Measurements from ENCODE around the gene ROR2. TPM values are rescaled to one million over a fixed set of nuclear protein-coding genes. Genes with fewer than 3 reads are reported as not detected.

The ROR2 gene
- total RNA-seq, 1 donor, result 3.0 TPM

DNA sequence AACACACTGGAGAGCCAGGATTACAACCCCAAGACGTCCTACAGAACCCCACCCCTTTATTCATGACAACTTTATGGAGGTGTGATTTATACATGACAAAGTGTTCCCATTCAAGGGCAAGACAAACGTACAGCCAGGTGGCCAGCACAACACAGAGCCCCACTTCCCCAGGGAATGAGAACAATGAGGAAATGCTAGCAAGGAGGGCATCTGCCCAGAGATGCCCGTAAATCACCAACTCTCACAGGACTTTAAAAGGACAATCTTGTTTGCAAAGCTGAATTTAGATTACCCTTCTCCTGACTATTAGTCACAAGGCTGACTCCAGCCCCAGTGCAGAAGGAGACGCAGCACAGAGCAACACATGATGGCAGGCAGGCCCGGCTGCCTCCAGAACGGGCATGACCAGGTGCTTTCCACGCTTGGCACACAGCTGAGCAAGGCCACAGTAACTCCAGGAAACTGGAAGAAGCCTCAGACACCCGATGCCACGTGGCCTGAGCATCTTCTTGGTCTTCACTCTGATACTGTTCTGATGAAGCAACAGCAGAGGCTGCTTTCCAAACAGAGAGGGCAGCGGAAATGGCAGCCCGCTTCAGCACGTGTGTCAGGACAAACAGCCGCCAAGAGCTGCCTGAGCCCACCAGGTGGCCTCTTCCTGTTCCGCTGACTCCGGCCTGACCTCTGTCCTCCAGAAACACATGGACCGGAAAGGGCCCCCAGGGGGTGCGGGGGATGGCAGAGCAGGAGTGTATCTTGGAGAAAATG is 51.4 kb downstream of the ROR2 start:
- no peak for TF ChIP-seq CTCF (IDR thresholded peaks at IDR 0.05; ENCODE audit: insufficient read depth, low read depth, low read length)
- peak; percentile 88 for DNase-seq (ENCODE audit: low read depth)
- no peak overlapping the region for H3K4me3 ChIP-seq (ENCODE audit: low read depth, low read length)

GRCh38 chr9:91897201-91897600 is 52.8 kb downstream of the ROR2 start:
- no peak overlapping the region for H3K4me3 ChIP-seq (ENCODE audit: low read depth, low read length)
- no peak for TF ChIP-seq CTCF (IDR thresholded peaks at IDR 0.05; ENCODE audit: insufficient read depth, low read depth, low read length)
- no peak for DNase-seq (ENCODE audit: low read depth)

DNA sequence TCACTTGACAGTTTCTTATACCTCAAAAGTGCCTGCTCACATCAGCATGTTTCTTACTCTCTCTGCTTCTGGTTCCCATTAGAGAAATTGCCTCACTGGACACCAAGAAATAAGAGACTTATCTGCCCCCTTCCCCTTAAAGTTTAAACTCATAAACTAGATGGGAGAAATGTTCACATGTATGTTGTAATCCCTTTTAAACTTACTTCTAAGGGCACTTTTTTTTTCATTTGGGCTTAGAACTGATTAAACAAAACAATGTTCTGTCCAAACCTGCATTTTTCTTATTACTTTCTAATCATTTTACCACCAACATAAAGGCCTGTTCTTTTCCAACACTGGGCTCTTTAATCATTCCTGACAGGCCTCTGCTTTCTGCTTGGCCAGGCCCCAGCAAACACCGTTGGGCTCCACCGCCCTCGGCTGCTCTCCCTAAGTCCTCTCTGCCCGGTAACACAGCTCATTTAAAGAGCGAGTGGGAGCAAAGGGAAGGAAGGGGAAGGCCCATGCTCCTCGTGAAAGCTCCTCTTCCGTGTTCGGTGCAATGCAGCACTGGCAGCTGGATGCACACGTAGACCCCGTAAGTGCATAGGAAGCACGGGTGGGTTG is 53.4 kb downstream of the ROR2 start:
- no peak overlapping the region for H3K4me3 ChIP-seq (ENCODE audit: low read depth, low read length)
- no peak for TF ChIP-seq CTCF (IDR thresholded peaks at IDR 0.05; ENCODE audit: insufficient read depth, low read depth, low read length)
- peak; percentile 94 for DNase-seq (ENCODE audit: low read depth)

DNA sequence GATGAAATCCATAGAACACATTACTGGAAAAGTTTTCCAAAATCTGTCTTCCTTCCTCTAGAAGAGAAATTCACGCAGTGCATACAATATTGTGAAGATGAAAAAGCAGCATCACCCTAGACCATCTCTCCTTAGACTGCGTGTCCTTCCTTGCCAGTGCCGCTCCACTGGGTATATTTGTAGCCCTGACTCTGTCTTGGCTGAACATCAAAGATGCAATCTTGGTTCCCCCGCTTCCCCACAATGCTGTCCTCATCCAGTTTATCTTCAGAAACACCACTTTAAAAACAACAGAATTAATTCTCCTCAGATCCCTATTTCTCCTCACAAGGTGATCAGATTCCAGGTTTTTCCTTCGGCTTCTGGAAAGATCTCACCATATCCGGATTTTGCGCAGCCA is 53.9 kb downstream of the ROR2 start:
- no peak overlapping the region for H3K4me3 ChIP-seq (ENCODE audit: low read depth, low read length)
- no peak for DNase-seq (ENCODE audit: low read depth)
- TF ChIP-seq CTCF (IDR thresholded peaks at IDR 0.05; ENCODE audit: insufficient read depth, low read depth, low read length), result no peak

DNA sequence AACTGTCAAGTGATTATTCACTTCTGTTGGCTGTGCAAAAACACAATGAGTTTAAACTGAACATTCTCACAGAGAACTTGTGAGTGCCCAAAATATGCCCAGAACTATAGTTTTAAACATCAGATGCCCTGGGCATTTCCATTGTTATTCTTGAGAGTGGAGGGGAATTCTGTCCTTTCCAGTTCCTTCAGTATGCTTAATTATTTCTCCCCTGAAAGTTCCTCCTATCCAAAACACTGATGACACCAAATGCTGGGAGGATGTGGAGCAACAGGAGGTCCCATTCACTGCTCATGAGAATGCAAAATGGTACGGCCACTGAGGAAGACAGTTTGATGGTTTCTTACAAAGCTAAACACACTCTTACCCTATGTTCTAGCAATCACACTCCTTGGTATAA is 55.5 kb downstream of the ROR2 start:
- no peak overlapping the region for H3K4me3 ChIP-seq (ENCODE audit: low read depth, low read length)
- DNase-seq (ENCODE audit: low read depth), result no peak
- no peak for TF ChIP-seq CTCF (IDR thresholded peaks at IDR 0.05; ENCODE audit: insufficient read depth, low read depth, low read length)

DNA sequence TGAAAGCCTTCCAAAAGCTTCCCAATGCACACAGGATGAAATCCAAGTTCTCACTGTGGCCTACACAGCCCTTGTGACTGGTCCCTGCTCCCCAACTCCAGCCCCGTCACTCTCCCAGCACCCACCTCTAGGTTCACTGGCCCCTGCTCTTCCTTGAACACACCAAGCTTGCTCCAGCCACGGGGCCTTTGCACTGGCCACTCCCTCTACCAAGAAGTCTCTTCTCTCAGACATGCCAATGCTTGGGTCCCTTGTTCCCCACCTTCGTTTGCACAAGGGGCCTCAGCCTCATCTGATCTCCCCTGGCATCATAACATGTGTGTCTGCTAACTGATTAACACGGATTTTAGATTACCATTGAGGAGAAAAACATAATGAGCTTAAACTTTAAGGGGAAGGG is 56.0 kb downstream of the ROR2 start:
- H3K4me3 ChIP-seq (ENCODE audit: low read depth, low read length), result no peak overlapping the region
- no peak for TF ChIP-seq CTCF (IDR thresholded peaks at IDR 0.05; ENCODE audit: insufficient read depth, low read depth, low read length)
- no peak for DNase-seq (ENCODE audit: low read depth)

Data from fibroblast of villous mesenchyme (primary cell).